Measurements from ENCODE around the gene NRXN3.

GRCh38 chr14:79100578-79100977, 930.4 kb downstream of the NRXN3 start:
- TF ChIP-seq, protein P1, sequence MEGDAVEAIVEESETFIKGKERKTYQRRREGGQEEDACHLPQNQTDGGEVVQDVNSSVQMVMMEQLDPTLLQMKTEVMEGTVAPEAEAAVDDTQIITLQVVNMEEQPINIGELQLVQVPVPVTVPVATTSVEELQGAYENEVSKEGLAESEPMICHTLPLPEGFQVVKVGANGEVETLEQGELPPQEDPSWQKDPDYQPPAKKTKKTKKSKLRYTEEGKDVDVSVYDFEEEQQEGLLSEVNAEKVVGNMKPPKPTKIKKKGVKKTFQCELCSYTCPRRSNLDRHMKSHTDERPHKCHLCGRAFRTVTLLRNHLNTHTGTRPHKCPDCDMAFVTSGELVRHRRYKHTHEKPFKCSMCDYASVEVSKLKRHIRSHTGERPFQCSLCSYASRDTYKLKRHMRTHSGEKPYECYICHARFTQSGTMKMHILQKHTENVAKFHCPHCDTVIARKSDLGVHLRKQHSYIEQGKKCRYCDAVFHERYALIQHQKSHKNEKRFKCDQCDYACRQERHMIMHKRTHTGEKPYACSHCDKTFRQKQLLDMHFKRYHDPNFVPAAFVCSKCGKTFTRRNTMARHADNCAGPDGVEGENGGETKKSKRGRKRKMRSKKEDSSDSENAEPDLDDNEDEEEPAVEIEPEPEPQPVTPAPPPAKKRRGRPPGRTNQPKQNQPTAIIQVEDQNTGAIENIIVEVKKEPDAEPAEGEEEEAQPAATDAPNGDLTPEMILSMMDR (optimal IDR thresholded peaks at IDR 0.05 in 1 of 3, IDR thresholded peaks at IDR 0.05 in 1 of 3, conservative IDR thresholded peaks at IDR 0.05 in 1 of 3; ENCODE audit: extremely low read depth in 1 of 3, insufficient read depth in 2 of 3, low read length in 3 of 3): no peak
- TF ChIP-seq EZH2 (IDR thresholded peaks at IDR 0.05; ENCODE audit: low read length): no peak
